Stimulated activated naive CD8-positive, alpha-beta T cell treated with anti-CD3 and anti-CD28 coated beads, Interleukin-15, amount 100 ng/mL, for 72 hours (primary cell): ENCODE data around the gene PRIM1.
A peak's percentile ranks its signal among the peaks of the same experiment; 100 is the strongest.
"Not testable (repeated sequence)": the region's sequence is repeated elsewhere in the genome, so short reads cannot be mapped to it uniquely, and the experiment has no call there.

Source experiments
- ATAC-seq: fragments of 150-1000 bp; cut with Tn5 transposase; 2 replicates; pipeline ENCODE4 v1.10.0; 2021; ENCODE audit warnings: mild to moderate bottlenecking, moderate library complexity
- DNase-seq, 2 donors: peaks; one replicate each; pipeline ENCODE4 v3.0.0; 2021 to 2022
- H3K27ac Mint-ChIP-seq, 2 donors: one replicate each; pipeline ENCODE4 v1.8.0; 2022; ENCODE audit warnings: mild to moderate bottlenecking in 2 of 2, mixed read lengths in 2 of 2, moderate library complexity in 2 of 2
- H3K27me3 Mint-ChIP-seq: one replicate; pipeline ENCODE4 v1.8.0; 2022; ENCODE audit warnings: mixed read lengths
- H3K4me1 Mint-ChIP-seq: one replicate; pipeline ENCODE4 v1.8.0; 2022; ENCODE audit warnings: mild to moderate bottlenecking, mixed read lengths
- H3K4me3 Mint-ChIP-seq, 2 donors: one replicate each; pipeline ENCODE4 v1.8.0; 2022; ENCODE audit warnings: mild to moderate bottlenecking in 2 of 2, mixed read lengths in 2 of 2, moderate library complexity in 1 of 2
- H3K9me3 Mint-ChIP-seq, 2 donors: one replicate each; pipeline ENCODE4 v1.8.0; 2022; ENCODE audit warnings: mixed read lengths in 2 of 2

The PRIM1 gene

DNA sequence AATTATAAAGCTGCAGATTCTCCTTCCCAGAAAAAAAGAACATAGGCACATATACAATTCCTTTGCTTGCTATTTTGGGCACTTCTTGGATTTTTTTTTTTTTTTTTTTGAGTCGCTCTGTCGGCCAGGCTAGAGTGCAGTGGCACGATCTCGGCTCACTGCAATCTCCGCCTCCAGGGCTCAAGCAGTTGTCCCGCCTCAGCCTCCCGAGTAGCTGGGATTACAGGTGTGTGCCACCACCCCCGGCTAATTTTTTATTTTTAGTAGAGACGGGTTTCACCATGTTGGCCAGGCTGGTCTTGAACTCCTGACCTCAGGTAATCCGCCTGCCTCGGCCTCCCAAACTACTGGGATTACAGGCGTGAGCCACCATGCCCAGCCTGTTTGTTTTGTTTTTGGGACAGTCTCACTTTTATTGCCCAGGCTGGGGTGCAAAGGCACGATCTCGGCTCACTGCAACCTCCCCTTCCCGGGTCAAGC, 25.9 kb downstream of the PRIM1 start:
- Mint-ChIP-seq H3K27ac (peak overlapping the region in 1 of 2 donors; percentile 99), H3K4me3 (peak overlapping the region; percentile 93 to 98), H3K4me1 (peaks cover 32% of the 10 kb centered on the region)
- not testable (repeated sequence) for H3K27me3 Mint-ChIP-seq, ATAC-seq, DNase-seq, H3K9me3 Mint-ChIP-seq

DNA sequence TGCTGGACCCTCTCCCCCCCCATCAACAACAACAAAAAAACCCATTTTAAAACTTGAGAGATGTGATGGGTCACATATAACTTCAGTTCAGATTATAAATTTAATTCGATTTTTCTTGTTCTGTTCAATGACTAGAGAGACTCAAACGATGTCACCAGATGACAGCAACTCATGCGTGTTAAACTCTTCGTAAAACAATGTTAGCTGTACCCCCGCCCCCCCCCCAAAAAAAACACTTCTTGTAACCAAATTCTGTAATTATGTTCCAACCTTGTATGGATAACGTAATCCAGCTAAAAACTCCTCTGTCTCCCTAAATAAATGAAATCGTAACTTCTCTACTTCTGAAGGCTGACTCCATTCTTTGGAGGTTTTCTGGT, 26.4 kb downstream of the PRIM1 start:
- peaks cover 37% of the 10 kb centered on the region for H3K4me1 Mint-ChIP-seq

DNA sequence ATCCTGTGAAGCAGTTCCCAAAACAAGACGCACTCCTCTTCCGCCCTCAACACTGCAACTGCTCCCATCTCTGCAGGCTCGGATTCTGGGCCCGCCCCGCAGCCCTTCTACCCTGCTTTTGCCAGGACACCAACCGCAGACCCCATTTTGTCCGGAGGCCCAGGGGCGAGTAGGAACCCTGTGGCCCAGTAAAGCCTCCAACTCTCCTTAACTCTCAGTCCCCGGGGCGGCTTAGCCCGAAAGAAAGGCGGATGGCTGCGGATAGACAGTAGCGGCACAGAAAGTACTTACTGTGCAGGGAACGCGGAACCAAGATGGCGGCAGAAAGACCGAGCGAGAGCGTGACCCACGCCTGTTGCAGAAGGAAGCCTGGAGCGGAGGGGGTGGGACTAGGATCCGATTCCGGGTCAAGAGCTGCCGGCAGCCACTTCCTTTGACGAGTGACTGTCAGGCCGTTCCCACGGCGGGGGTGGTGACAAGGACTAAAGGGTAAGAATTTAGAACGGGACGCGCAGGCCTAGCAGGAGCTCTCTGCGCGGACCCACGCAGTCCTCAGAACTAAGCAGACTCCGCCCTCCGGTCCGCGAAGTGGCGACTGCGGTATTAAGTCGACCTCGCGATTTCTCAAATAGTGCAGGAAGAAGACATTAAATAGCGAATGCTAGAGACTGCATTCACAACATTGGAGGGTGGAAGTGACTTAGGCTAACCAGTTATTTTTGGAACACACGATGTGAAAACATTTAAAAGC, 27.0 kb downstream of the PRIM1 start, which contains the start of gene NACA:
Gene NACA (minus strand): TSS at position 328 of the 751 bp plus-strand sequence. CDS start 778 bp downstream, outside the sequence.
- Mint-ChIP-seq H3K4me1 (peaks cover 43% of the 10 kb centered on the region), H3K9me3 (no peaks in the 10 kb centered on the region), H3K27ac (peak within 1 kb of the TSS; percentile 99 to 100), H3K4me3 (peak within 1 kb of the TSS; percentile 93 to 98), H3K27me3 (no peaks in the 10 kb centered on the region)
- ATAC-seq (peak; percentile 97), DNase-seq (peak; percentile 95 to 98)

More for the DNA sequence above, 26.4 kb downstream of the PRIM1 start:
- ATAC-seq (no peak), DNase-seq (no peak)
- H3K4me3 Mint-ChIP-seq, result peak overlapping the region; percentile 93 to 98
- no peaks in the 10 kb centered on the region for H3K9me3 Mint-ChIP-seq
- peak overlapping the region; percentile 99 to 100 for H3K27ac Mint-ChIP-seq
- no peaks in the 10 kb centered on the region for H3K27me3 Mint-ChIP-seq

- ATAC-seq, result no peak
Measured at GRCh38 chr12:56724701-56724971, 27.5 kb downstream of the PRIM1 start.

DNA sequence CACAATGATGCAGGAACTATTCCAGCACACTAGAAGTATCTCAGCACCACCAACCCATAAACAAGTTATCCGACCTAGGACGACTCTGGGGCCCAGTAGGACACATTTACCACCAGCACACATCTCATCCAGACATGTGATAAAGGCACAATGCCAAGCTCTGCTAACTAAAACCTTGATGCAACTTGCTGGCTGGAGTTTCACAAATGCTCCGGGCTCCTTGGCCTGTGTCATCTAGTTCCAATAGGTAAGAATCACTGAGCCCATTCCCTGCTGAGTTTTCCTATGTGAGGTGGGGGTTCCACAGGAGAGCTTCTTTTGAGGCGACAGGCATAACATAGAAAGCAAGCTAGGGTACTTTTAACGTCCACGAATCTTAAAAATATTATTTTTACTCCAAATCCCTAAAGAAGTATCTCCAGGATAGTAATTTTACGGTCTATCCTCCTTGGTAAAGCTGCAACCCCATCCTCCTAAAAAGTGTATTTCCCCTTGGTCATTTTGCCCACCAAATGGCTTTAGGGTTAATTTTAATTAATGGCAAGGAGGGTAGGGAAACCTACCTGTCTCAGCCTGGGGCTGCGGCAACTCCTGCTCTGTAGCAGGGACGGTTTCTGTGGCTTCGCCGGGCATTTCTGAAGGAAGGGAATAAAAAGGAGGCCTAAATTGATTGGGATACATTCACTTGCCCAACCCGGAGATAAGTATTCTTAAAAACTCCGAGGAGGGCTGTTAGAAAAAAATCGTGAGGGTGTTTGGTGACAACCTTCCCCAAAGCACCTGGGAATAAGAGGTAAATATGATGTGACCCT, 28.0 kb downstream of the PRIM1 start:
- DNase-seq, result no peak
- Mint-ChIP-seq H3K27me3 (no peaks in the 10 kb centered on the region), H3K4me3 (peak overlapping the region; percentile 93 to 98), H3K4me1 (peaks cover 54% of the 10 kb centered on the region), H3K27ac (peak overlapping the region; percentile 99 to 100), H3K9me3 (no peaks in the 10 kb centered on the region)
- ATAC-seq, result no peak

More at GRCh38 chr12:56724701-56724971, 27.5 kb downstream of the PRIM1 start:
- Mint-ChIP-seq H3K4me1 (peaks cover 48% of the 10 kb centered on the region), H3K27ac (peak overlapping the region; percentile 99 to 100), H3K27me3 (no peaks in the 10 kb centered on the region), H3K4me3 (peak overlapping the region; percentile 93 to 98), H3K9me3 (no peaks in the 10 kb centered on the region)
- DNase-seq, result no peak

DNA sequence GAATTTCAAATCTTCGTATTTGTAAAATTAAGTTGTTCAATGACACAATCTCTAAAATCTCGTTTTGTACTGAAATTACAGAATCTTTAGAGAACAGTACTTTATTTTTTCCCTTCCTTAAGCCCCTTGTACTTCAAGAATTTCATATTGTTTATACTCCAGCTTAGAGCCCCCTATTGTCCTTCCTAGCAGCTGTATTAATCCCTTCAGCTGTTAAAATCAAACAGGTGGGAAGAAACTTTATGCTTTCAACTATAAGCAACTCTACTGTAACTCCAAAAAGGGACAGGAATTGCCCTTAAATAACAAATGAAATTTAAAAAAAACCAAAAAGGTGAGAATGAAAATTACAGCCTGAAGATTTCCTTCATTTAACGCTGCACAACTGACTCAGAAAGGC, 28.8 kb downstream of the PRIM1 start:
- no peak for DNase-seq
- Mint-ChIP-seq H3K4me1 (peaks cover 61% of the 10 kb centered on the region), H3K9me3 (no peaks in the 10 kb centered on the region), H3K4me3 (peak overlapping the region; percentile 93 to 98), H3K27ac (peak overlapping the region in 1 of 2 donors; percentile 53), H3K27me3 (no peaks in the 10 kb centered on the region)
- no peak for ATAC-seq

GRCh38 chr12:56722832-56723231, 29.3 kb downstream of the PRIM1 start:
- H3K27ac Mint-ChIP-seq, result peak overlapping the region in 1 of 2 donors; percentile 66
- H3K4me1 Mint-ChIP-seq, result peaks cover 61% of the 10 kb centered on the region
- no peak for DNase-seq
- no peak for ATAC-seq
- H3K27me3 Mint-ChIP-seq, result no peaks in the 10 kb centered on the region
- H3K9me3 Mint-ChIP-seq, result no peaks in the 10 kb centered on the region
- peak overlapping the region; percentile 93 to 98 for H3K4me3 Mint-ChIP-seq

DNA sequence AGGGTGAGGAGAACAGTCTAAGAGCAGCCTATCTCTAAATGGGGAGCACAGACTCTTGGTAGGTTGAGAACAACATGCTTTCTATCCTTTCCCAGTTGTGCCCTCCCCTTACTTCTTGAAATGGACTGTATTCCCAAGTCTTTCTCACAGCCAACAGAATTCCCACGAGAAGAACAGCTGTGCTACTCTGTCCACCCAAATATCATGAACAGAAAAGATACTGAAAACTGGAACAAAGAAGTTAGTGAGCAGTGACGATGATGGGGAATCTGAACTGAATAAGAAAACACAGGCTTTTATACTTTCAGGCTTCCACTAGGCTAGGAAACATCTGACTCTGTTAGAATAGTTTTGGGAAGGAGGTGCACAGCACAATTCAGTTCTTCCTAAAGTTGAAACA, 30.4 kb downstream of the PRIM1 start:
- Mint-ChIP-seq H3K27me3 (no peaks in the 10 kb centered on the region), H3K9me3 (no peaks in the 10 kb centered on the region), H3K4me3 (peak overlapping the region; percentile 93 to 98), H3K4me1 (peaks cover 66% of the 10 kb centered on the region), H3K27ac (peak overlapping the region; percentile 75 to 84)
- ATAC-seq (no peak), DNase-seq (no peak)

DNA sequence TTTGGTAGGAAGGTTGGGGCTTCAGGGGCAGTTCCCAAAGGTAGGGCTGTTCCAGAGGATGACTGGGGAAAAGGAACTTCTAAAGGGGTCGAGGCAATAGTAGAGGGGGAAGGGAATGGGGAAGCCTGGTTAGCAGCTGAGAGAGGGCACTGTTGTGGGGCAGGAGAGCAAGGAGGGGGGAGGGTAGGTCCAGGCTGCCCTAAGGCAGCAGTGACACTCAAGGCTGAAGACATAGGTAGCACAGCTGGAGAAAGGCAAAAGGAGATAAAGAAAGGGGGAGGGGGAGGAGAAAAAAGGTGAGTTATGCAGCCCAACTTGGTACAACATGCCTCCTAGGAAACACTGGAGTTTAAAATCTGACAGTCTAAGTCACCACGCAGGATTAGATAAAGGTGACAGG, 30.9 kb downstream of the PRIM1 start:
- no peak for DNase-seq
- peaks cover 67% of the 10 kb centered on the region for H3K4me1 Mint-ChIP-seq
- ATAC-seq, result no peak
- H3K4me3 Mint-ChIP-seq, result peak overlapping the region; percentile 93 to 98
- peak overlapping the region; percentile 75 to 95 for H3K27ac Mint-ChIP-seq
- H3K27me3 Mint-ChIP-seq, result no peaks in the 10 kb centered on the region
- no peaks in the 10 kb centered on the region for H3K9me3 Mint-ChIP-seq

DNA sequence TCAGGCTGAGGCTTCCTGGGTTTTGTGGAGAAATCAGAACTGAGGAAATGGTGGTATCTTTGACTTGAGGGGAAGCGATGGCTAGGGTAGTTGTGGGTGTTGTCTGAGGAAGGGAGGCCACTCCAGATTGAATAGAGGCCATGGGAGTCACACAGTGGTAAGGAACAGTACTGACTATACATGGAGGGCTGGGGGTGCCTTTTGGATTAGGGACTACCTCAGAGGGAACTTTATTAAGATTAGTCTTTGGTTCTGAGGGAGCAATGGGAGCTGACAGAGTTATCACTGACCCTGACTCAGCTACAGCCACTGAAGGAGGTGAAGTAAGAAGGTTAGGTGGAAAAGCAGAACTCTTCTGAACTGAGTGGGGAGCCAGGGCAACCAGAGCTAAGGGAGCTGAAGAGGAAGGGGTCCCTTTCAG, 31.4 kb downstream of the PRIM1 start:
- H3K4me3 Mint-ChIP-seq, result peak overlapping the region; percentile 93 to 98
- H3K27me3 Mint-ChIP-seq, result no peaks in the 10 kb centered on the region
- ATAC-seq (no peak), DNase-seq (no peak)
- H3K4me1 Mint-ChIP-seq, result peaks cover 67% of the 10 kb centered on the region
- peak overlapping the region; percentile 75 to 95 for H3K27ac Mint-ChIP-seq
- H3K9me3 Mint-ChIP-seq, result no peaks in the 10 kb centered on the region

DNA sequence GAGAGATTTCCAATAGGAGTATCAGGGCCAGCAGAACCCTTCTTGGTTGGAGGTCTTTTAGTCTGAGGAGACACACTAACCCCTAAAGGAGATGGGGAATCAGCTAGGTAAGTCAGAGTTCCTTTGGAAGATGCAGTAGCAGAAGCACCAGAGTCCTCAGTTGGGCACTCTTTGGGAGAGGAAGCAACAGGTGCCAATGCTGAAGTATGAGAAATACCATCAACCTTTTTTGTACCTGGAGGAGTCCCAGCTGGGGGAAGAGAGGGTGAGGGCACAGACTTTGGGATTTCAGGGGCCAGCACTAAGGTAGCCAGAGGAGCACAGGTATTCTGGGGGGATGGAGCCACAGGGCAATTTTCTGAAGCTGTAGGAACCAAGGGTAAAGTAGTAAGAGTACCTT, 33.1 kb downstream of the PRIM1 start:
- H3K27me3 Mint-ChIP-seq, result no peaks in the 10 kb centered on the region
- DNase-seq (no peak), ATAC-seq (no peak)
- peak overlapping the region; percentile 93 to 98 for H3K4me3 Mint-ChIP-seq
- no peaks in the 10 kb centered on the region for H3K9me3 Mint-ChIP-seq
- peaks cover 66% of the 10 kb centered on the region for H3K4me1 Mint-ChIP-seq
- peak overlapping the region; percentile 95 for H3K27ac Mint-ChIP-seq

DNA sequence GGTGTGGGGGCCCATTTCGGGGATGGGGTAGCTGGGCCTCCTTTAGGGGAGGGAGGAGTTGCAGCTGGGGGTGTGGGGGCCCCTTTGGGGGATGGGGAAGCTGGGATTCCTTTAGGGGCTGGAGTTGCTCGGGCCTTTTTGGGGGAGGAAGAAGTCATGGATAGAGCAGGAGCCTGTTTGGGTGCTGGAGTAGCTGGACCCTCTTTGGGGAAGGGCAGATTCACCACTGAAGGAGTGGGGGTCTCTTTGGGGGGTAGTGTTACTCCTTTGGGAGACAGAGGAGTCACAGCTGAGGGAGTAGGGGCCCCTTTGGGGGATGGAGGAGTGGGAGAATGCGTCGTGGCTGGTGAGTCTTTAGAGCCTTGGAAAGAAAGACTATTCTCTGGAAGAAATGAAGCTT, 33.5 kb downstream of the PRIM1 start:
- Mint-ChIP-seq H3K4me3 (peak overlapping the region; percentile 93 to 98), H3K4me1 (peaks cover 66% of the 10 kb centered on the region), H3K9me3 (no peaks in the 10 kb centered on the region), H3K27me3 (no peaks in the 10 kb centered on the region), H3K27ac (peak overlapping the region; percentile 95)
- DNase-seq (no peak), ATAC-seq (no peak)

DNA sequence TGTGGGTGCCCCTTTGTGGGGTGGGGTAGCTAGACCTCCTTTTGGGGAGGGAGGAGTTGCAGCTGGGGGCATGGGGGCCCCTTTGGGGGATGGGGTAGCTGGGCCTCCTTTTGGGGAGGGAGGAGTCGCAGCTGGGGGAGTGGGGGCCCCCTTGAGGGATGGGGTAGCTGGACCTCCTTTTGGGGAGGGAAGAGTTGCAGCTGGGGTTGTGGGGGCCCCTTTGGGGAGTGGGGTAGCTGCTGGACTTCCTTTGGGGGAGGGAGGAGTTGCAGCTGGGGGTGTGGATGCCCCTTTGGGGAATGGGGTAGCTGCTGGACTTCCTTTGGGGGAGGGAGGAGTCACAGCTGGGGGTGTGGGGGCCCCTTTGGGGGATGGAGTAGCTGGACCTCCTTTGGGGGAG, 34.0 kb downstream of the PRIM1 start:
- peaks cover 66% of the 10 kb centered on the region for H3K4me1 Mint-ChIP-seq
- no peaks in the 10 kb centered on the region for H3K9me3 Mint-ChIP-seq

GRCh38 chr12:56716933-56717880, 34.9 kb downstream of the PRIM1 start:
- no peaks in the 10 kb centered on the region for H3K27me3 Mint-ChIP-seq
- ATAC-seq (no peak), DNase-seq (no peak)
- no peaks in the 10 kb centered on the region for H3K9me3 Mint-ChIP-seq
- peaks cover 59% of the 10 kb centered on the region for H3K4me1 Mint-ChIP-seq
- peak overlapping the region; percentile 58 to 68 for H3K4me3 Mint-ChIP-seq
- H3K27ac Mint-ChIP-seq, result peak overlapping the region; percentile 77 to 92

More for the DNA sequence above, 34.0 kb downstream of the PRIM1 start:
- no peak for DNase-seq
- no peak for ATAC-seq
- H3K27ac Mint-ChIP-seq, result peak overlapping the region in 1 of 2 donors; percentile 29
- H3K4me3 Mint-ChIP-seq, result no peak overlapping the region
- H3K27me3 Mint-ChIP-seq, result no peaks in the 10 kb centered on the region

- DNase-seq, result no peak
- Mint-ChIP-seq H3K9me3 (no peaks in the 10 kb centered on the region), H3K4me1 (peaks cover 52% of the 10 kb centered on the region), H3K27ac (peak overlapping the region; percentile 77 to 92), H3K4me3 (peak overlapping the region; percentile 40 to 68), H3K27me3 (no peaks in the 10 kb centered on the region)
- no peak for ATAC-seq
Measured at GRCh38 chr12:56716458-56716857, 35.7 kb downstream of the PRIM1 start.
